GM21367 (cell line): ENCODE measurements around the gene RCAN2.
"Not testable (repeated sequence)": the region's sequence is repeated elsewhere in the genome, so short reads cannot be mapped to it uniquely, and the experiment has no call there.

ENCODE experiments used
- ATAC-seq: cut with Tn5 transposase; IDR thresholded peaks from one replicate; pipeline ENCODE4 v1.9.1; 2021; ENCODE audit not compliant: unreplicated experiment

Gene RCAN2

GRCh38 chr6:46390153-46390876 is 100.9 kb downstream of the RCAN2 start:
- ATAC-seq: no peak

- not testable (repeated sequence) for ATAC-seq
These were observed 103.5 kb downstream of the RCAN2 start for GRCh38 chr6:46387728-46388127.

- no peak for ATAC-seq
These were observed 109.7 kb downstream of the RCAN2 start for GRCh38 chr6:46381579-46381978.

GRCh38 chr6:46381057-46381456 is 110.2 kb downstream of the RCAN2 start:
- no peak for ATAC-seq

GRCh38 chr6:46380152-46380807 is 111.0 kb downstream of the RCAN2 start:
- no peak for ATAC-seq

- no peak for ATAC-seq
These were observed 112.3 kb downstream of the RCAN2 start for GRCh38 chr6:46378882-46379416.

- ATAC-seq: no peak
These were observed 112.9 kb downstream of the RCAN2 start for GRCh38 chr6:46378161-46378881.

- no peak for ATAC-seq
These were observed 114.0 kb downstream of the RCAN2 start for GRCh38 chr6:46377209-46377608.

- ATAC-seq: peak; percentile 82
These were observed 114.6 kb downstream of the RCAN2 start for GRCh38 chr6:46376562-46377061.

- no peak for ATAC-seq
These were observed 120.6 kb downstream of the RCAN2 start for GRCh38 chr6:46370622-46371021.

GRCh38 chr6:46368169-46368536 is 123.1 kb downstream of the RCAN2 start:
- no peak for ATAC-seq

GRCh38 chr6:46367354-46368168 is 123.7 kb downstream of the RCAN2 start:
- ATAC-seq: no peak

- no peak for ATAC-seq
These were observed 124.9 kb downstream of the RCAN2 start for GRCh38 chr6:46366190-46366900.

- ATAC-seq: no peak
These were observed 133.7 kb downstream of the RCAN2 start for GRCh38 chr6:46357591-46357990.

- no peak for ATAC-seq
These were observed 134.7 kb downstream of the RCAN2 start for GRCh38 chr6:46356543-46356942.

GRCh38 chr6:46353528-46353927 is 137.7 kb downstream of the RCAN2 start:
- no peak for ATAC-seq

- ATAC-seq: no peak
These were observed 138.5 kb downstream of the RCAN2 start for GRCh38 chr6:46352541-46353268.

GRCh38 chr6:46350714-46351113 is 140.5 kb downstream of the RCAN2 start:
- no peak for ATAC-seq

GRCh38 chr6:46347669-46348068 is 143.6 kb downstream of the RCAN2 start:
- ATAC-seq: no peak
